Stimulated activated CD8-positive, alpha-beta memory T cell treated with anti-CD3 and anti-CD28 coated beads, Interleukin-4, amount 100 ng/mL, for 1 hour (primary cell): ENCODE data around the gene HIC1.

ENCODE experiments used
- DNase-seq, 2 donors: peaks; one replicate each; pipeline ENCODE4 v3.0.0-alpha.2; 2020; ENCODE audit warnings: low read depth in 2 of 2, low spot score in 1 of 2

The HIC1 gene

GRCh38 chr17:2044263-2044894 lies 10.5 kb upstream of the HIC1 start:
- DNase-seq: no peak

GRCh38 chr17:2047590-2047989 lies 7.3 kb upstream of the HIC1 start:
- no peak for DNase-seq

GRCh38 chr17:2048805-2049204 lies 6.1 kb upstream of the HIC1 start:
- no peak for DNase-seq

- peak; percentile 86 to 90 for DNase-seq
These were observed 5.3 kb upstream of the HIC1 start for GRCh38 chr17:2049333-2050299.

- peak in 1 of 2 donors; percentile 41 for DNase-seq
These were observed 4.4 kb upstream of the HIC1 start for GRCh38 chr17:2050300-2051060.

- no peak for DNase-seq
These were observed 3.6 kb upstream of the HIC1 start for GRCh38 chr17:2051061-2051932.

- DNase-seq: no peak
These were observed 2.9 kb upstream of the HIC1 start for GRCh38 chr17:2051933-2052559.

- peak in 1 of 2 donors; percentile 58 for DNase-seq
These were observed 1.3 kb upstream of the HIC1 start for GRCh38 chr17:2053380-2054261.

- DNase-seq: no peak
These were observed 716 bp upstream of the HIC1 start for GRCh38 chr17:2054262-2054511.

- no peak for DNase-seq
These were observed 646 bp downstream of the HIC1 start for GRCh38 chr17:2055292-2056205.

GRCh38 chr17:2056206-2057174 lies 1.6 kb downstream of the HIC1 start:
- DNase-seq: no peak

GRCh38 chr17:2057175-2057759 lies 2.4 kb downstream of the HIC1 start:
- DNase-seq: no peak

GRCh38 chr17:2057760-2058585 lies 3.1 kb downstream of the HIC1 start:
- no peak for DNase-seq

- peak in 1 of 2 donors; percentile 17 for DNase-seq
These were observed 4.0 kb downstream of the HIC1 start for GRCh38 chr17:2058586-2059546.
